Activated CD8-positive, alpha-beta memory T cell treated with anti-CD3 and anti-CD28 coated beads, Interleukin-2, amount 50 U/mL, for 24 hours (primary cell): ENCODE results near the gene PDF.

Experiments
- DNase-seq: peaks from one replicate; pipeline ENCODE4 v3.0.0-alpha.2; 2020; ENCODE audit errors: extremely low read depth

PDF gene

GRCh38 chr16:69277413-69277812, 53.0 kb downstream of the PDF start:
- no peak for DNase-seq
